Measurements from ENCODE around the gene CLTC.

CLTC gene

GRCh38 chr17:59719526-59719925 is 99.8 kb downstream of the CLTC start:
- ATAC-seq, result no peak
- H3K4me1 Mint-ChIP-seq, result peaks cover 34% of the 10 kb centered on the region
- peaks cover 33% of the 10 kb centered on the region for H3K36me3 Mint-ChIP-seq
- no peaks in the 10 kb centered on the region for H3K27me3 Mint-ChIP-seq
- no peak overlapping the region for H3K27ac Mint-ChIP-seq
- H3K4me3 Mint-ChIP-seq, result no peak overlapping the region
- H3K9me3 Mint-ChIP-seq, result no peaks in the 10 kb centered on the region

DNA sequence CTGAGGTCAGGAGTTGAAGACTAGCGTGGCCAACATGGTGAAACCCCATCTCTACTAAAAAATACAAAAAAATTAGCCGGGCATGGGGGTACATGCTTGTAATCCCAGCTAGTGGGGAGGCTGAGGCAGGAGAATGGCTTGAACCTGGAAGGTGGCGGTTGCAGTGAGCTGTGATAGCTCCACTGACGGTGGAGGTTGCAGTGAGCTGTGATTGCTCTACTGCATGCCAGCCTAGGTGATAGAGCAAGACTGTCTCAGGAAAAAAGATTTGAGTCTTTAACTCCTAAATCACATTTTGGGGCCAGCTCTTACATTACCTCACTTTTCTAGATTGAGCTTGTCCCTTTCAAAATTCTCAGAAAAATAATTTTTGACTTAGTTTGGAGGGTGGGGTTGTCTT is 102.9 kb downstream of the CLTC start:
- ATAC-seq, result no peak
- no peak overlapping the region for H3K4me3 Mint-ChIP-seq
- H3K4me1 Mint-ChIP-seq, result peaks cover 32% of the 10 kb centered on the region
- no peaks in the 10 kb centered on the region for H3K27me3 Mint-ChIP-seq
- no peak overlapping the region for H3K27ac Mint-ChIP-seq
- peaks cover 22% of the 10 kb centered on the region for H3K36me3 Mint-ChIP-seq
- H3K9me3 Mint-ChIP-seq, result no peaks in the 10 kb centered on the region

- ATAC-seq, result no peak
- Mint-ChIP-seq H3K4me1 (peaks cover 32% of the 10 kb centered on the region), H3K9me3 (no peaks in the 10 kb centered on the region), H3K4me3 (no peak overlapping the region), H3K36me3 (peaks cover 22% of the 10 kb centered on the region), H3K27ac (no peak overlapping the region), H3K27me3 (no peaks in the 10 kb centered on the region)
Measured at GRCh38 chr17:59723041-59723440, 103.3 kb downstream of the CLTC start.

DNA sequence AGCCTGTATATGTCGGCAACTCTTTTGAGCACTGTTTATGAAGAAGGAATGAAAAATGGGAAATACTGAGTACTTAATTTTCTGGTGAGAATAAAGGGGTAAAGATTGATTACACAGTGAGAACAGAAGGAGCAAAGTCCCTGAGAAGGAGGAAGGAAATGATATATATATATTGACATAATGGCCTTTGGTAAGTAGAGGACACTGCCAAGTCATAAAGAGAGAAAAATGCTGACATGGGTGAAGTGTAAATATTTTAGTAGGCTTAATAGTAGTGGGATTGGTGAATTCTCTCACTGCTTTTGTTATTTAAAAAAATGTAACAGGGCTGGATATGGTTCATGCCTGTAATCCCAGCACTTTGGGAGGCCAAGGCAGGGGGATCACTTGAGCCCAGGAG is 103.9 kb downstream of the CLTC start:
- no peaks in the 10 kb centered on the region for H3K9me3 Mint-ChIP-seq
- H3K4me1 Mint-ChIP-seq, result peaks cover 31% of the 10 kb centered on the region
- peak overlapping the region; percentile 1 for H3K27ac Mint-ChIP-seq
- H3K36me3 Mint-ChIP-seq, result peaks cover 17% of the 10 kb centered on the region
- H3K27me3 Mint-ChIP-seq, result no peaks in the 10 kb centered on the region
- H3K4me3 Mint-ChIP-seq, result no peak overlapping the region
- no peak for ATAC-seq

- no peak overlapping the region for H3K4me3 Mint-ChIP-seq
- peaks cover 13% of the 10 kb centered on the region for H3K36me3 Mint-ChIP-seq
- no peak for ATAC-seq
- H3K27me3 Mint-ChIP-seq, result no peaks in the 10 kb centered on the region
- no peaks in the 10 kb centered on the region for H3K9me3 Mint-ChIP-seq
- no peak overlapping the region for H3K27ac Mint-ChIP-seq
- peaks cover 26% of the 10 kb centered on the region for H3K4me1 Mint-ChIP-seq
Measured at GRCh38 chr17:59725691-59726090, 106.0 kb downstream of the CLTC start.

- no peaks in the 10 kb centered on the region for H3K9me3 Mint-ChIP-seq
Measured at GRCh38 chr17:59727817-59728533, 108.3 kb downstream of the CLTC start.

DNA sequence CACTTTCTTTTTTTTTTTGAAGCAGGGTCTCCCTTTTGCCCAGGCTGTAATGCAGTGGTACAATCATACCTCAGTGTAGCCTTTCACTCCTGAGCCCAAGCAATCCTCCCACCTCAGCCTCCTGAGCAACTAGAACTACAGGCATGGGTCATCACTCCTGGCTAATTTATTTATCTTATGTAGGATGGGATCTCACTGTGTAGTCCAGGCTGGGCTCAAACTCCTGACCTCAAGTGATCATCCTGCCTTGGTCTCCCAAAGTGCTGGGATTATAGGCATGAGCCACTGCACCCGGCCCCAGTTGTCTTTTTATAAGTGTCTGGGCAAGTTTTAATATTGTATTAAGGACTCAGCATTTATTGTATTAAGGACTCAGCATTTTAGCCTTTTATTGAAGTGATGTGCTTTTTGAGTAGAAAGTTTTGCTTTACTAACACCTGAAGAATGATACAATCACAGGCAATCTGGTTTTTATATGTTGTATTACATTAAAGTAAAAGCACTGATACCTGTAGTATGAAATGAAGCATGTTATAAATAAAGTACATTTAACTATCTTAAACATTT is 110.7 kb downstream of the CLTC start:
- no peak overlapping the region for H3K27ac Mint-ChIP-seq
- no peaks in the 10 kb centered on the region for H3K9me3 Mint-ChIP-seq
- H3K4me3 Mint-ChIP-seq, result no peak overlapping the region
- no peak for ATAC-seq
- peaks cover 14% of the 10 kb centered on the region for H3K36me3 Mint-ChIP-seq
- peaks cover 16% of the 10 kb centered on the region for H3K4me1 Mint-ChIP-seq
- no peaks in the 10 kb centered on the region for H3K27me3 Mint-ChIP-seq

More at GRCh38 chr17:59727817-59728533, 108.3 kb downstream of the CLTC start:
- peaks cover 17% of the 10 kb centered on the region for H3K36me3 Mint-ChIP-seq
- no peaks in the 10 kb centered on the region for H3K27me3 Mint-ChIP-seq
- no peak overlapping the region for H3K4me3 Mint-ChIP-seq
- H3K4me1 Mint-ChIP-seq, result peaks cover 26% of the 10 kb centered on the region
- no peak overlapping the region for H3K27ac Mint-ChIP-seq
- no peak for ATAC-seq

DNA sequence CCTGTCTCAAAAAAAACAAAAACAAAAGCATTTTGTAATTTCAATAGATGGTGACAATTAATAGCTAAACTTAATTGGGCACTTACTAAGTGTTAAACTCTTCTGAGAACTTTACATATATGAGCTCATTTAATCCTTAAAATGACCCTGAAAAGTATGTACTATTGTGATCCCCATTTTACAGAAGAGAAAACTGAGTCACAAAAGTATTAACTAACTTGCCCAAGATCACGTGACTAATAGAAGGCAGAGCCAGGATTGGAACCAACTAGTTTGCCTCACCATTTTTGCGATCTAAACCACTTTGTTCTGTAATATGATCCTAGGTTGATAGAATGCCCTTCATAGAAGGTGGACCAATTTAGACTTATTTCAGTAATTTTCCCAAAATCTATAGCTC is 114.0 kb downstream of the CLTC start:
- peaks cover 17% of the 10 kb centered on the region for H3K36me3 Mint-ChIP-seq
- no peak overlapping the region for H3K4me3 Mint-ChIP-seq
- peaks cover 4% of the 10 kb centered on the region for H3K4me1 Mint-ChIP-seq
- no peaks in the 10 kb centered on the region for H3K9me3 Mint-ChIP-seq
- no peak overlapping the region for H3K27ac Mint-ChIP-seq
- no peaks in the 10 kb centered on the region for H3K27me3 Mint-ChIP-seq
- no peak for ATAC-seq

- H3K36me3 Mint-ChIP-seq, result peaks cover 17% of the 10 kb centered on the region
- no peaks in the 10 kb centered on the region for H3K9me3 Mint-ChIP-seq
- ATAC-seq, result no peak
- no peak overlapping the region for H3K27ac Mint-ChIP-seq
- no peak overlapping the region for H3K4me3 Mint-ChIP-seq
- no peaks in the 10 kb centered on the region for H3K4me1 Mint-ChIP-seq
- H3K27me3 Mint-ChIP-seq, result no peaks in the 10 kb centered on the region
Measured at GRCh38 chr17:59734226-59734625, 114.5 kb downstream of the CLTC start.

GRCh38 chr17:59737324-59737723 is 117.6 kb downstream of the CLTC start:
- Mint-ChIP-seq H3K27ac (no peak overlapping the region), H3K27me3 (no peaks in the 10 kb centered on the region), H3K4me3 (no peak overlapping the region), H3K36me3 (peaks cover 37% of the 10 kb centered on the region), H3K9me3 (no peaks in the 10 kb centered on the region), H3K4me1 (no peaks in the 10 kb centered on the region)
- no peak for ATAC-seq

GRCh38 chr17:59743842-59744241 is 124.1 kb downstream of the CLTC start:
- H3K27ac Mint-ChIP-seq, result peak overlapping the region; percentile 18
- no peaks in the 10 kb centered on the region for H3K4me1 Mint-ChIP-seq
- no peak for ATAC-seq
- H3K9me3 Mint-ChIP-seq, result peaks cover 4% of the 10 kb centered on the region
- H3K27me3 Mint-ChIP-seq, result no peaks in the 10 kb centered on the region
- no peak overlapping the region for H3K4me3 Mint-ChIP-seq
- H3K36me3 Mint-ChIP-seq, result peaks cover 41% of the 10 kb centered on the region

DNA sequence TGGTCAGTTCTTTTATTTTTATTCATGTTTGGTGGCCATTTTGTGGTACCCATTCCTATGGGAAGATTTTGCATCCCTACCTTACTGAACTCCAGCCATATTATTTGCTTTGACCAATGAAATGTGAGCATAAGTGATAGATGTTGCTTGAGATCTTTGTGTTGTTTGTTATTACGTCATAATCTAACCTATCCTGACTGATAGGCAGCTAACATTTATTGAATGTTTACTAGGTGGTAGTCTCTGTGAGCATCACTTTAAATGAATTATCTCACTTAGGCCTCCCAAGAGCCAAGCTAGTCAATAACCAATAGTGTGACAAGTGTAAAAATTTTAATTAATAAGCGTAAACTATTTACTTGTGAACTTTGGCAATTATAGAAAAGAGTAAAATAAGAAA is 125.3 kb downstream of the CLTC start:
- peaks cover 4% of the 10 kb centered on the region for H3K9me3 Mint-ChIP-seq

More for the DNA sequence above, 125.3 kb downstream of the CLTC start:
- Mint-ChIP-seq H3K36me3 (peaks cover 36% of the 10 kb centered on the region), H3K4me3 (no peak overlapping the region), H3K27ac (no peak overlapping the region), H3K4me1 (no peaks in the 10 kb centered on the region), H3K27me3 (no peaks in the 10 kb centered on the region)
- ATAC-seq, result no peak

Measured in stimulated activated memory B cell treated with anti-CD40 and anti-IgM and Interleukin-4, amounts not matched to agents 10 μg/mL and 1 μg/mL and 100 μg/mL, for 72 hours (primary cell).